K562 (cell line): ENCODE results near the gene PFN3. TPM values are rescaled to one million over a fixed set of nuclear protein-coding genes. Genes with fewer than 3 reads are reported as not detected.
A peak's percentile ranks its signal among the peaks of the same experiment; 100 is the strongest.

ENCODE experiments used
- DIDO1 ChIP-seq: fragments of 450-650 bp; IDR thresholded peaks from 2 replicates; pipeline ENCODE4 v1.6.1; 2016; ENCODE audit warnings: low read depth, missing biosample characterization, missing genetic modification characterization
- ETV1 ChIP-seq: fragments of 450-650 bp; conservative IDR thresholded peaks from 2 replicates; pipeline ENCODE4 v1.6.1; 2016; ENCODE audit warnings: missing genetic modification characterization, control low read depth, low read depth, missing compliant biosample characterization
- KAT2B ChIP-seq: IDR thresholded peaks from one replicate; pipeline ENCODE4 v1.6.1; 2012; ENCODE audit warnings: low read depth, mild to moderate bottlenecking, control low read depth, inconsistent platforms, low read length, moderate library complexity
- KDM4B ChIP-seq, 2 experiments: fragments of 450-650 bp in 1 of 2; sonication (generic) in 1 of 2; IDR thresholded peaks; 2 replicates each; pipeline ENCODE4 v1.6.1; 2016 to 2017; ENCODE audit warnings: borderline replicate concordance in 2 of 2, antibody characterized with exemption in 1 of 2, low read depth in 1 of 2, mild to moderate bottlenecking in 1 of 2
- KLF1 ChIP-seq: fragments of 450-650 bp; IDR thresholded peaks from 2 replicates; pipeline ENCODE4 v1.6.1; 2016; ENCODE audit warnings: missing genetic modification characterization, missing compliant biosample characterization
- RNF2 ChIP-seq: sonication (generic); IDR thresholded peaks from 2 replicates; pipeline ENCODE4 v1.6.1; 2016
- ZEB2 ChIP-seq: fragments of 450-650 bp; IDR thresholded peaks from 2 replicates; pipeline ENCODE4 v1.6.1; 2016
- ZNF41 ChIP-seq: fragments of 250-450 bp; sonication (Bioruptor Pico); conservative IDR thresholded peaks from 2 replicates; pipeline ENCODE4 v1.4.0; 2020; ENCODE audit warnings: mild to moderate bottlenecking
- polyA plus RNA-seq, 8 experiments: library from polyadenylated mRNA; depleted of rRNA in 4 of 8; stranded (reverse) in 5 of 8; unstranded in 3 of 8; fragments of >200 nt; fragmentation: Nextera tagmentation in 2 of 8; fragmentation: Illumina TruSeq in 1 of 8; extraction: Ambion mirVana in 2 of 8; extraction: Trizol in 1 of 8; gene quantifications; 2 replicates each; pipeline versions ENCODE4 v1.2.1 to v1.2.3, GENCODE V29; 2011 to 2014; ENCODE audit warnings: inconsistent platforms in 1 of 8, missing spikeins in 1 of 8
- total RNA-seq, 7 experiments: library from RNA; depleted of rRNA in 6 of 7; stranded (reverse); fragments of >200 nt in 6 of 7; fragmentation: Illumina TruSeq in 2 of 7; extraction: Trizol in 2 of 7; gene quantifications; 2 replicates each; pipeline versions ENCODE4 v1.2.1 to v1.2.3, GENCODE V29; 2011 to 2021; ENCODE audit warnings: low replicate concordance in 1 of 7
- TF ChIP-seq, protein P1 (sequence below): sonication (generic); formaldehyde crosslinking; IDR thresholded peaks from 2 replicates; pipeline ENCODE4 v1.8.0; 2022; ENCODE audit warnings: mild to moderate bottlenecking, missing genetic modification reagents, borderline replicate concordance
- TF ChIP-seq, protein P2 (sequence below): fragments of 250-450 bp; sonication (Bioruptor Pico); IDR thresholded peaks from 2 replicates; pipeline ENCODE4 v1.8.0; 2022; ENCODE audit warnings: moderate library complexity, mild to moderate bottlenecking, inconsistent platforms
- TF ChIP-seq, protein P3 (sequence below): sonication (generic); formaldehyde crosslinking; IDR thresholded peaks from 2 replicates; pipeline ENCODE4 v1.8.0; 2022; ENCODE audit warnings: mild to moderate bottlenecking, missing genetic modification reagents
- TF ChIP-seq, protein P4 (sequence below): fragments of 450-650 bp; formaldehyde crosslinking; IDR thresholded peaks from 2 replicates; pipeline ENCODE4 v1.4.0; 2022; ENCODE audit warnings: mild to moderate bottlenecking, moderate library complexity
- TF ChIP-seq, protein P5 (sequence below), 2 experiments: fragments of 450-650 bp in 1 of 2; IDR thresholded peaks; 2 replicates each; pipeline ENCODE4 v1.6.1; 2011 to 2017; ENCODE audit warnings: low read depth in 2 of 2, antibody characterized with exemption in 1 of 2, borderline replicate concordance in 1 of 2, low read length in 1 of 2, mild to moderate bottlenecking in 1 of 2, mixed read lengths in 1 of 2; ENCODE audit not compliant: control insufficient read depth in 1 of 2

The PFN3 gene
- total and polyA plus RNA-seq, 9 of the 15 experiments (the other 6 are each of a cell fraction or from before 2014, with no cell fraction given): not detected

DNA sequence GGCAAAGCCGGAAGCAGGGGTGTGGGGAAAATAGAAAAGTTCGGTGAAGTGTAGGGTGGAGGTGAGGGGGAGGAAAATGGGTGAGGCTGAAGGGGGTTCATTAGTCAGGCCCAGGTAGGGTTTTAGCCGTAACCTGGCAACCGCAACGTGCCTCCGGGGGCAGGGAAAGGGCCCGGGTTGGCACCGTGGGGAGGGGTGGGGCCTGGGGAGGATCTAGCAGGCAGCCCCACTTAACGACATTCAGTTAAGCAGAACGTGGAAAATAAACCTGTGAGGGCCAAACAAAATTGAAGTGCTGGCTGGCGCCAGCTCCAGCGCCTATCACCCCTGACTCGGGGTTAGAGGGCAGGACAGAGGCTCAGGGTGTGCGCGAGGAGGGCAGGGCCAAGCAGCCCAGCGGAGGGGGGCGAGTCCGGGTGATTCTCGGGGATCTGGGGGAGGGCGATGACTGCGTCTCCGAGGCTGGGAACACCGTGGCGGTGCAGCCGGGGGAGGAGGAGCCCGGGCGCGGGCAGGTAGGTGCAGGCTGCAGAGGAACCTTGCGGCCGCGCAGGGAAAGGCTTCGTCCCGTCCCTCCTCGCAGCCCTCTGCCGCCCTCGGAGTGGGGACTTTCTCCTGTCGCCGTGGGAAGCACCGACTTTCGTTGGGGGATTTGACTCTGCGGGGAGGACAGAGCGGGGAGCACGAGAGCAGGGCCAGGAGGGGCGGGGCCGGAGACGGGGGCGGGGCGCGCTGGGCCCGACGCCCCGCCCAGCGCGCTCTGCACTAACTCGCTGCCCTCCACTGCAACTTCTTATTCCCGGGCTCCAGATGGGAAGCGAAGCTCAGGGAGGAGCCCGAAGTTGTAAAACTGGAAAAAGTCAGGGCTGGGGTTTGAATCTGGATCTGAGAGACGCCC is 37.6 kb downstream of the PFN3 start (continued):
- TF ChIP-seq KAT2B (no peak), RNF2 (no peak), ZNF41 (CRISPR knock-in tag) (no peak), ETV1 (no peak), KLF1 (no peak), KDM4B (IDR thresholded peaks at IDR 0.05; ENCODE audit: borderline replicate concordance in 2 of 2, low read depth in 1 of 2) (no peak; a peak in 1 of 4 replicates), ZEB2 (peak; percentile 49), DIDO1 (no peak)
- TF ChIP-seq, protein P1, sequence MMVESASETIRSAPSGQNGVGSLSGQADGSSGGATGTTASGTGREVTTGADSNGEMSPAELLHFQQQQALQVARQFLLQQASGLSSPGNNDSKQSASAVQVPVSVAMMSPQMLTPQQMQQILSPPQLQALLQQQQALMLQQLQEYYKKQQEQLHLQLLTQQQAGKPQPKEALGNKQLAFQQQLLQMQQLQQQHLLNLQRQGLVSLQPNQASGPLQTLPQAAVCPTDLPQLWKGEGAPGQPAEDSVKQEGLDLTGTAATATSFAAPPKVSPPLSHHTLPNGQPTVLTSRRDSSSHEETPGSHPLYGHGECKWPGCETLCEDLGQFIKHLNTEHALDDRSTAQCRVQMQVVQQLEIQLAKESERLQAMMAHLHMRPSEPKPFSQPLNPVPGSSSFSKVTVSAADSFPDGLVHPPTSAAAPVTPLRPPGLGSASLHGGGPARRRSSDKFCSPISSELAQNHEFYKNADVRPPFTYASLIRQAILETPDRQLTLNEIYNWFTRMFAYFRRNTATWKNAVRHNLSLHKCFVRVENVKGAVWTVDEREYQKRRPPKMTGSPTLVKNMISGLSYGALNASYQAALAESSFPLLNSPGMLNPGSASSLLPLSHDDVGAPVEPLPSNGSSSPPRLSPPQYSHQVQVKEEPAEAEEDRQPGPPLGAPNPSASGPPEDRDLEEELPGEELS (CRISPR knock-in tag): no peak
- TF ChIP-seq, protein P2, sequence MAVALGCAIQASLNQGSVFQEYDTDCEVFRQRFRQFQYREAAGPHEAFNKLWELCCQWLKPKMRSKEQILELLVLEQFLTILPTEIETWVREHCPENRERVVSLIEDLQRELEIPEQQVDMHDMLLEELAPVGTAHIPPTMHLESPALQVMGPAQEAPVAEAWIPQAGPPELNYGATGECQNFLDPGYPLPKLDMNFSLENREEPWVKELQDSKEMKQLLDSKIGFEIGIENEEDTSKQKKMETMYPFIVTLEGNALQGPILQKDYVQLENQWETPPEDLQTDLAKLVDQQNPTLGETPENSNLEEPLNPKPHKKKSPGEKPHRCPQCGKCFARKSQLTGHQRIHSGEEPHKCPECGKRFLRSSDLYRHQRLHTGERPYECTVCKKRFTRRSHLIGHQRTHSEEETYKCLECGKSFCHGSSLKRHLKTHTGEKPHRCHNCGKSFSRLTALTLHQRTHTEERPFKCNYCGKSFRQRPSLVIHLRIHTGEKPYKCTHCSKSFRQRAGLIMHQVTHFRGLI (CRISPR knock-in tag): no peak
- TF ChIP-seq, protein P3, sequence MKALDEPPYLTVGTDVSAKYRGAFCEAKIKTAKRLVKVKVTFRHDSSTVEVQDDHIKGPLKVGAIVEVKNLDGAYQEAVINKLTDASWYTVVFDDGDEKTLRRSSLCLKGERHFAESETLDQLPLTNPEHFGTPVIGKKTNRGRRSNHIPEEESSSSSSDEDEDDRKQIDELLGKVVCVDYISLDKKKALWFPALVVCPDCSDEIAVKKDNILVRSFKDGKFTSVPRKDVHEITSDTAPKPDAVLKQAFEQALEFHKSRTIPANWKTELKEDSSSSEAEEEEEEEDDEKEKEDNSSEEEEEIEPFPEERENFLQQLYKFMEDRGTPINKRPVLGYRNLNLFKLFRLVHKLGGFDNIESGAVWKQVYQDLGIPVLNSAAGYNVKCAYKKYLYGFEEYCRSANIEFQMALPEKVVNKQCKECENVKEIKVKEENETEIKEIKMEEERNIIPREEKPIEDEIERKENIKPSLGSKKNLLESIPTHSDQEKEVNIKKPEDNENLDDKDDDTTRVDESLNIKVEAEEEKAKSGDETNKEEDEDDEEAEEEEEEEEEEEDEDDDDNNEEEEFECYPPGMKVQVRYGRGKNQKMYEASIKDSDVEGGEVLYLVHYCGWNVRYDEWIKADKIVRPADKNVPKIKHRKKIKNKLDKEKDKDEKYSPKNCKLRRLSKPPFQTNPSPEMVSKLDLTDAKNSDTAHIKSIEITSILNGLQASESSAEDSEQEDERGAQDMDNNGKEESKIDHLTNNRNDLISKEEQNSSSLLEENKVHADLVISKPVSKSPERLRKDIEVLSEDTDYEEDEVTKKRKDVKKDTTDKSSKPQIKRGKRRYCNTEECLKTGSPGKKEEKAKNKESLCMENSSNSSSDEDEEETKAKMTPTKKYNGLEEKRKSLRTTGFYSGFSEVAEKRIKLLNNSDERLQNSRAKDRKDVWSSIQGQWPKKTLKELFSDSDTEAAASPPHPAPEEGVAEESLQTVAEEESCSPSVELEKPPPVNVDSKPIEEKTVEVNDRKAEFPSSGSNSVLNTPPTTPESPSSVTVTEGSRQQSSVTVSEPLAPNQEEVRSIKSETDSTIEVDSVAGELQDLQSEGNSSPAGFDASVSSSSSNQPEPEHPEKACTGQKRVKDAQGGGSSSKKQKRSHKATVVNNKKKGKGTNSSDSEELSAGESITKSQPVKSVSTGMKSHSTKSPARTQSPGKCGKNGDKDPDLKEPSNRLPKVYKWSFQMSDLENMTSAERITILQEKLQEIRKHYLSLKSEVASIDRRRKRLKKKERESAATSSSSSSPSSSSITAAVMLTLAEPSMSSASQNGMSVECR (CRISPR knock-in tag): peak; percentile 68; the same call in 1 of the 2 replicates
- TF ChIP-seq, protein P4, sequence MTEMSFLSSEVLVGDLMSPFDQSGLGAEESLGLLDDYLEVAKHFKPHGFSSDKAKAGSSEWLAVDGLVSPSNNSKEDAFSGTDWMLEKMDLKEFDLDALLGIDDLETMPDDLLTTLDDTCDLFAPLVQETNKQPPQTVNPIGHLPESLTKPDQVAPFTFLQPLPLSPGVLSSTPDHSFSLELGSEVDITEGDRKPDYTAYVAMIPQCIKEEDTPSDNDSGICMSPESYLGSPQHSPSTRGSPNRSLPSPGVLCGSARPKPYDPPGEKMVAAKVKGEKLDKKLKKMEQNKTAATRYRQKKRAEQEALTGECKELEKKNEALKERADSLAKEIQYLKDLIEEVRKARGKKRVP (CRISPR knock-in tag): no peak
- TF ChIP-seq, protein P5, sequence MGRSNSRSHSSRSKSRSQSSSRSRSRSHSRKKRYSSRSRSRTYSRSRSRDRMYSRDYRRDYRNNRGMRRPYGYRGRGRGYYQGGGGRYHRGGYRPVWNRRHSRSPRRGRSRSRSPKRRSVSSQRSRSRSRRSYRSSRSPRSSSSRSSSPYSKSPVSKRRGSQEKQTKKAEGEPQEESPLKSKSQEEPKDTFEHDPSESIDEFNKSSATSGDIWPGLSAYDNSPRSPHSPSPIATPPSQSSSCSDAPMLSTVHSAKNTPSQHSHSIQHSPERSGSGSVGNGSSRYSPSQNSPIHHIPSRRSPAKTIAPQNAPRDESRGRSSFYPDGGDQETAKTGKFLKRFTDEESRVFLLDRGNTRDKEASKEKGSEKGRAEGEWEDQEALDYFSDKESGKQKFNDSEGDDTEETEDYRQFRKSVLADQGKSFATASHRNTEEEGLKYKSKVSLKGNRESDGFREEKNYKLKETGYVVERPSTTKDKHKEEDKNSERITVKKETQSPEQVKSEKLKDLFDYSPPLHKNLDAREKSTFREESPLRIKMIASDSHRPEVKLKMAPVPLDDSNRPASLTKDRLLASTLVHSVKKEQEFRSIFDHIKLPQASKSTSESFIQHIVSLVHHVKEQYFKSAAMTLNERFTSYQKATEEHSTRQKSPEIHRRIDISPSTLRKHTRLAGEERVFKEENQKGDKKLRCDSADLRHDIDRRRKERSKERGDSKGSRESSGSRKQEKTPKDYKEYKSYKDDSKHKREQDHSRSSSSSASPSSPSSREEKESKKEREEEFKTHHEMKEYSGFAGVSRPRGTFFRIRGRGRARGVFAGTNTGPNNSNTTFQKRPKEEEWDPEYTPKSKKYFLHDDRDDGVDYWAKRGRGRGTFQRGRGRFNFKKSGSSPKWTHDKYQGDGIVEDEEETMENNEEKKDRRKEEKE (IDR thresholded peaks at IDR 0.05; ENCODE audit: borderline replicate concordance in 1 of 2, control insufficient read depth in 1 of 2, low read depth in 2 of 2, low read length in 1 of 2): no peak
